Measurements from ENCODE around the gene EFHC2.

EFHC2 gene

DNA sequence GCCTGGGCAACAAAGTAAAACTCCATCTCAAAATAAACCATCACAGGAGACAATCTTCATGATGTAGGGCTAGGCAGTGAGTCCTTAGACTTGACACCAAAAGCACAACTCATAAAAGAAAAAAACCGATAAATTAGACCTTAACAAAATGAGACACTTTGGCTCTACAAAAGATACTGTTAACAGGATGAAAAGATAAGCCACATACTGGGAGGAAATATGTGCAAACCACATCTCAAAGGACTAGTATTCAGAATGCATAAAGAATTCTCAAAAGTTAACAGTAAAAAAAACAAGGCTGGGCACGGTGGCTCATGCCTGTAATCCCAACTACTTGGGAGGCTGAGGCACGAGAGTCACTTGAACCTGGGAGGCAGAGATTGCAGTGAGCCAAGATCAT, 13.2 kb downstream of the EFHC2 start:
- ChIA-PET POLR2A (no interaction called here), CTCF (no interaction called here)
- H3K4me3 ChIP-seq (ENCODE audit: low read depth, low read length), result no peak overlapping the region
- DNase-seq (ENCODE audit: low read depth, low spot score), result no peak
- TF ChIP-seq, protein P1, sequence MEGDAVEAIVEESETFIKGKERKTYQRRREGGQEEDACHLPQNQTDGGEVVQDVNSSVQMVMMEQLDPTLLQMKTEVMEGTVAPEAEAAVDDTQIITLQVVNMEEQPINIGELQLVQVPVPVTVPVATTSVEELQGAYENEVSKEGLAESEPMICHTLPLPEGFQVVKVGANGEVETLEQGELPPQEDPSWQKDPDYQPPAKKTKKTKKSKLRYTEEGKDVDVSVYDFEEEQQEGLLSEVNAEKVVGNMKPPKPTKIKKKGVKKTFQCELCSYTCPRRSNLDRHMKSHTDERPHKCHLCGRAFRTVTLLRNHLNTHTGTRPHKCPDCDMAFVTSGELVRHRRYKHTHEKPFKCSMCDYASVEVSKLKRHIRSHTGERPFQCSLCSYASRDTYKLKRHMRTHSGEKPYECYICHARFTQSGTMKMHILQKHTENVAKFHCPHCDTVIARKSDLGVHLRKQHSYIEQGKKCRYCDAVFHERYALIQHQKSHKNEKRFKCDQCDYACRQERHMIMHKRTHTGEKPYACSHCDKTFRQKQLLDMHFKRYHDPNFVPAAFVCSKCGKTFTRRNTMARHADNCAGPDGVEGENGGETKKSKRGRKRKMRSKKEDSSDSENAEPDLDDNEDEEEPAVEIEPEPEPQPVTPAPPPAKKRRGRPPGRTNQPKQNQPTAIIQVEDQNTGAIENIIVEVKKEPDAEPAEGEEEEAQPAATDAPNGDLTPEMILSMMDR (IDR thresholded peaks at IDR 0.05; ENCODE audit: insufficient read depth, low read length, missing control alignments), result no peak

DNA sequence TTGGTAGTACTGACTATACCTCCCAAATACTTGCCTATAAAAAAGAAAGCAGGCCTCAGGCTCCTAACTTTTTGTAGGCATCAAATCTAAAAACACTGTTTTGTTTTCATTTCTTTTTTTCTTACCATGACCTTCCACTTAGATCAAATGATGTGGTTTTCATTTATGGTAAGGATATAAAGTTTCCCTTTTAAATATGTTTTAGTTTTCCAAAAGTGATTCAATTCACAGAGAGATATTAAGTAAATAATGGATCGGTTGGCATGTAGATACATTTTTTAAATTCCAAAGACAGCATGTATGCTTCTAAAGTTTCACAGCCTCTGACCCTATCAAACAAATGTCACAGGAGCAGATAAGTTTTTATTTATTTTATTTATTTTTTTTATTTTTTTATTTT, 23.9 kb downstream of the EFHC2 start:
- ChIA-PET CTCF (no interaction called here), POLR2A (no interaction called here)
- H3K4me3 ChIP-seq (ENCODE audit: low read depth, low read length), result no peak overlapping the region
- DNase-seq (ENCODE audit: low read depth, low spot score), result no peak
- TF ChIP-seq, protein P1 (IDR thresholded peaks at IDR 0.05; ENCODE audit: insufficient read depth, low read length, missing control alignments), result no peak

DNA sequence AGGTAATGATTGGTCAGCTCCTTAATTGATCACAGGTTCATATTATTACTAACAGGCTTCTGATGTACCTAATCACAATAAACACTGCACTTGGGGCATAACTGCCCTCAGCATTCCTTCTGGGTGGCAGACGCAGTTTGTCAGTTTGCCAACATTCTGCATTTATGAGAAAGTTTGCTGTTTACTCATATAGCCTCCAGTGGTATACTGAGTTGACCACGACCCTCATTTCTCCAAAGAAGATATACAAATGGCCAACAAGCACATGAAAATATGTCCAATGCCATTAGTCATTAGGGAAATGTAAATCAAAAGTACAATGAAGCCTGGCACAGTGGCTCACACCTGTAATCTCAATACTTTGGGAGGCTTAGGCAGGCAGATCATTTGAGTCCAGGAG, 26.3 kb downstream of the EFHC2 start:
- POLR2A ChIA-PET, result no interaction called here
- H3K4me3 ChIP-seq (ENCODE audit: low read depth, low read length), result no peak overlapping the region
- CTCF ChIA-PET, result no interaction called here
- no peak for DNase-seq (ENCODE audit: low read depth, low spot score)
- TF ChIP-seq, protein P1 (IDR thresholded peaks at IDR 0.05; ENCODE audit: insufficient read depth, low read length, missing control alignments), result no peak

DNA sequence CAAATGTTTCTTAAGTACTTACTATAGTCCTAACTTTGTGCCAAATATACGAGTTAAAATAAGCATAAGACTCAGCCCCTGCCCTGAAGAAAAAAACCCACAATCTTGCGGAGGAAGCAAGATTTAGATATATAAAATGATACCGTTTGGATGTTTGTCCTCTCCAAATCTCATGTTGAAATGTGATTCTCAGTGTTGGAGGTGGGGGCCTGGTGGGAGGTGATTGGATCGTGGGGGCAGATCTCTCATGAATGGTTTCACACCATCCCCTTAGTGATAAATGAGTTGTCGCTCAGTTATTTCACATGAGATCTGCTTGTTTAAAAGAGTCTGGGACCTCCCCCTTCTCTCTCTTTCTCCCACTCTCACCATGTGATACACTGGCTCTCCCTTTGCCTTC, 28.7 kb downstream of the EFHC2 start:
- CTCF ChIA-PET, result no interaction called here
- POLR2A ChIA-PET, result no interaction called here
- no peak for DNase-seq (ENCODE audit: low read depth, low spot score)
- TF ChIP-seq, protein P1 (IDR thresholded peaks at IDR 0.05; ENCODE audit: insufficient read depth, low read length, missing control alignments), result no peak
- H3K4me3 ChIP-seq (ENCODE audit: low read depth, low read length), result no peak overlapping the region

DNA sequence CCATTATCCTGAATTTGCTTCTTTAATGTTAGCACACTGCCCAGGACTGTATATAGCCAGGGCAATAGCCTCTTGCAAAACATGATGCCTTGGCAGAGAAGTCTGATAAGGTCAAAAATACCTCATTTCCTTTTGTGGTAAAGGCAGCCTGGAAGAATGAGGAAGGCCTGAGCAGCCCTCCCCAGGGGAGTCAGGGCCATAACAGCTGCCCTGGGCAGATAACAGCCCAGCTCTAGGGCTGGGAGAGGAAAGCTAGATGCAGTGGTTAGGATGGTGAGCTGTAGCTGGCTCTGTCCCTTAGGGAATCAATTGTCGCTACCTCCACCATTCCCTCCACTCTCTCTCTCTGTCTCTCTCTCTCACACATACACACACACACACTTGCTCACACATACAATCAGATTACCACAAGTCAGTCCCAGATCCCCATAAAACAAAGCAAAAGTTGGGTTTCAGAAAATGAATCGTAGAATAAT, 29.2 kb downstream of the EFHC2 start:
- TF ChIP-seq, protein P1 (IDR thresholded peaks at IDR 0.05; ENCODE audit: insufficient read depth, low read length, missing control alignments), result no peak
- POLR2A ChIA-PET, result no interaction called here
- DNase-seq (ENCODE audit: low read depth, low spot score), result no peak

DNA sequence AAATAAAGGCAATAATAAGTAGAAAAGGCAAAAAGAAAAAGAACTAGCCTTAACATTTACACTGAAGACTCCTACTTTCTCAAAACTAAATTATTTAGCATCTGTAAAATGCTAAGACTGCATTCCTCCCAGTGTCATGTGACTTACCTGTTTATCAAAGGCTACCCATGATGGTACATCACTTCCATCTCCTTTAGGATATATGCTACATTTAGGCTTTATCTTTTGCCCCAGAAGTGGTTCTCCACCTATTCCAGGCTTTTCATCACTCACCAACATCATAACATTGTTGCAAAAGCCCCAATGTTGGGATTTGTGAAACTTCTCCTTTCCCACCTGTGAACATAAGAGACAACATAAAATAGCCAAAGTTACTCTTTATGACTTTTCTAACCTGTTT, 31.1 kb downstream of the EFHC2 start:
- ChIA-PET POLR2A (no interaction called here), CTCF (no interaction called here)
- no peak for DNase-seq (ENCODE audit: low read depth, low spot score)
- no peak overlapping the region for H3K4me3 ChIP-seq (ENCODE audit: low read depth, low read length)
- TF ChIP-seq, protein P1 (IDR thresholded peaks at IDR 0.05; ENCODE audit: insufficient read depth, low read length, missing control alignments), result no peak

More for the DNA sequence above, 29.2 kb downstream of the EFHC2 start:
- no peak overlapping the region for H3K4me3 ChIP-seq (ENCODE audit: low read depth, low read length)
- CTCF ChIA-PET, result no interaction called here
